ENCODE data around the gene PLEKHG2.

GRCh38 chr19:39408392-39409207 is 3.9 kb upstream of the PLEKHG2 start:
- TF ChIP-seq CTCF (IDR thresholded peaks at IDR 0.05 in 4 of 5, conservative IDR thresholded peaks at IDR 0.05 in 1 of 5) (no peak), POLR2A (IDR thresholded peaks at IDR 0.05) (peak in 1 of 2 donors; percentile 45)
